Neural progenitor cell (in vitro differentiated cells): ENCODE measurements around the gene TK2. TPM values are rescaled to one million over a fixed set of nuclear protein-coding genes. Genes with fewer than 3 reads are reported as not detected.

Experiments used
- DNase-seq: peaks from one replicate; pipeline ENCODE4 v3.0.0-alpha.2; 2016; ENCODE audit warnings: low spot score
- H2AFZ ChIP-seq: fragments of 200-600 bp; sonication (generic); replicated peaks from 2 replicates; pipeline ENCODE4 v1.6.1; 2016; ENCODE audit warnings: antibody characterized with exemption
- H3F3A ChIP-seq: fragments of 200-600 bp; sonication (generic); 2 replicates; pipeline ENCODE4 v1.6.1; 2016; ENCODE audit warnings: antibody characterized with exemption, low read depth
- H3K27ac ChIP-seq: fragments of 200-600 bp; sonication (generic); 2 replicates; pipeline ENCODE4 v1.5.1; 2016; ENCODE audit warnings: mild to moderate bottlenecking
- H3K27me3 ChIP-seq: fragments of 200-600 bp; sonication (generic); 2 replicates; pipeline ENCODE4 v1.6.1; 2016; ENCODE audit warnings: mild to moderate bottlenecking, moderate library complexity
- H3K36me3 ChIP-seq: fragments of 200-600 bp; sonication (generic); 2 replicates; pipeline ENCODE4 v1.5.1; 2016
- H3K4me1 ChIP-seq: fragments of 200-600 bp; sonication (generic); 2 replicates; pipeline ENCODE4 v1.6.1; 2016; ENCODE audit warnings: mixed run types
- H3K4me2 ChIP-seq: fragments of 200-600 bp; sonication (generic); 2 replicates; pipeline ENCODE4 v1.6.1; 2016
- H3K4me3 ChIP-seq: fragments of 200-600 bp; sonication (generic); 2 replicates; pipeline ENCODE4 v1.5.1; 2016
- H3K79me2 ChIP-seq: fragments of 200-600 bp; sonication (generic); 2 replicates; pipeline ENCODE4 v1.6.1; 2016; ENCODE audit warnings: low read depth
- H3K9ac ChIP-seq: fragments of 200-600 bp; sonication (generic); 2 replicates; pipeline ENCODE4 v1.6.1; 2016
- H3K9me3 ChIP-seq: fragments of 200-600 bp; sonication (generic); 2 replicates; pipeline ENCODE4 v1.5.1; 2016; ENCODE audit warnings: low read depth
- H4K20me1 ChIP-seq: fragments of 200-600 bp; sonication (generic); 2 replicates; pipeline ENCODE4 v1.6.1; 2016; ENCODE audit warnings: low read depth
- H3K27ac Mint-ChIP-seq: 3 replicates; pipeline ENCODE4 v1.8.0; 2021; ENCODE audit warnings: mixed read lengths
- H3K27me3 Mint-ChIP-seq: 2 replicates; pipeline ENCODE4 v1.8.0; 2022; ENCODE audit warnings: low read depth, mild to moderate bottlenecking, inconsistent platforms, moderate library complexity, mixed read lengths; ENCODE audit not compliant: insufficient read depth
- H3K36me3 Mint-ChIP-seq: 3 replicates; pipeline ENCODE4 v1.8.0; 2021; ENCODE audit warnings: mixed read lengths
- H3K4me1 Mint-ChIP-seq: 3 replicates; pipeline ENCODE4 v1.8.0; 2021; ENCODE audit warnings: mixed read lengths
- H3K4me3 Mint-ChIP-seq: 3 replicates; pipeline ENCODE4 v1.8.0; 2021; ENCODE audit warnings: mild to moderate bottlenecking, moderate library complexity, mixed read lengths
- H3K9me3 Mint-ChIP-seq: 3 replicates; pipeline ENCODE4 v1.8.0; 2020; ENCODE audit warnings: mixed read lengths
- EZH2 ChIP-seq: fragments of 200-600 bp; sonication (generic); IDR thresholded peaks from 2 replicates; pipeline ENCODE4 v1.6.1; 2017; ENCODE audit warnings: antibody characterized with exemption, mild to moderate bottlenecking, moderate library complexity
- EZH2phosphoT487 ChIP-seq: fragments of 200-600 bp; sonication (generic); IDR thresholded peaks from 2 replicates; pipeline ENCODE4 v1.6.1; 2017; ENCODE audit warnings: antibody characterized with exemption
- total RNA-seq: library from RNA; depleted of rRNA; stranded (reverse); fragments of >200 nt; gene quantifications from 2 replicates; pipeline ENCODE4 v1.2.3, GENCODE V29; 2015; ENCODE audit warnings: low replicate concordance
- TF ChIP-seq, protein P1 (sequence below): fragments of 200-600 bp; sonication (generic); IDR thresholded peaks from 2 replicates; pipeline ENCODE4 v1.5.1; 2017; ENCODE audit warnings: antibody characterized with exemption, mild to moderate bottlenecking

Gene TK2
- total RNA-seq, 1 donor from 2014 or later = 7.3 TPM

DNA sequence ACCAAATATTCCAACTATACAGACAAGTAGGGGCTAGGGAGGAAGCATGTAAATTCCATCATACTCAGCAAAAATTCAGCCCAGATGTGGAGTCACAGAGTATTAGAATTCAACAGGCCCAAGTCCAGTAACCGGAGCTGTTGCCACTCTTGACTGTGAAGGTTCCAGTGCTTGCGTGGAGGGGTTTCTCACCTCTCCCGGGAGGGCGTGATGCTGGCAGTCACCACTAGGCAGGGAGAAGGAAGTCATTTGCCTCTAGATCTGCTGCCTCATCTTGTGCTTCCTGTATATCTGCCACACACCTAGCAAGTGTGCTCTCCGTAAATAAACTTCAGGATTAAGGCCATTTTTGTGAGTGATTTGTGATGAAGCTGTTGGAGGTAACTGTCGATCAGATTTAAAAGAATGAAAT is 1.4 kb upstream of the TK2 start:
- H3K4me1 Mint-ChIP-seq = peaks cover 33% of the 10 kb centered on the region
- H3K4me1 ChIP-seq = peaks cover 15% of the 10 kb centered on the region
- H3K9me3 Mint-ChIP-seq = peaks cover 5% of the 10 kb centered on the region
- peaks cover 12% of the 10 kb centered on the region for H3K79me2 ChIP-seq
- no peak for TF ChIP-seq EZH2phosphoT487
- TF ChIP-seq, protein P1, sequence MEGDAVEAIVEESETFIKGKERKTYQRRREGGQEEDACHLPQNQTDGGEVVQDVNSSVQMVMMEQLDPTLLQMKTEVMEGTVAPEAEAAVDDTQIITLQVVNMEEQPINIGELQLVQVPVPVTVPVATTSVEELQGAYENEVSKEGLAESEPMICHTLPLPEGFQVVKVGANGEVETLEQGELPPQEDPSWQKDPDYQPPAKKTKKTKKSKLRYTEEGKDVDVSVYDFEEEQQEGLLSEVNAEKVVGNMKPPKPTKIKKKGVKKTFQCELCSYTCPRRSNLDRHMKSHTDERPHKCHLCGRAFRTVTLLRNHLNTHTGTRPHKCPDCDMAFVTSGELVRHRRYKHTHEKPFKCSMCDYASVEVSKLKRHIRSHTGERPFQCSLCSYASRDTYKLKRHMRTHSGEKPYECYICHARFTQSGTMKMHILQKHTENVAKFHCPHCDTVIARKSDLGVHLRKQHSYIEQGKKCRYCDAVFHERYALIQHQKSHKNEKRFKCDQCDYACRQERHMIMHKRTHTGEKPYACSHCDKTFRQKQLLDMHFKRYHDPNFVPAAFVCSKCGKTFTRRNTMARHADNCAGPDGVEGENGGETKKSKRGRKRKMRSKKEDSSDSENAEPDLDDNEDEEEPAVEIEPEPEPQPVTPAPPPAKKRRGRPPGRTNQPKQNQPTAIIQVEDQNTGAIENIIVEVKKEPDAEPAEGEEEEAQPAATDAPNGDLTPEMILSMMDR = peak; percentile 18
- no peak overlapping the region for H3K27ac Mint-ChIP-seq
- peaks cover 29% of the 10 kb centered on the region for H3F3A ChIP-seq
- no peak overlapping the region for H3K9ac ChIP-seq
- peak; percentile 37 for DNase-seq
- H3K36me3 ChIP-seq = no peaks in the 10 kb centered on the region
- H3K27me3 ChIP-seq = peaks cover 13% of the 10 kb centered on the region
- H3K36me3 Mint-ChIP-seq = peaks cover 23% of the 10 kb centered on the region
- H3K9me3 ChIP-seq = no peaks in the 10 kb centered on the region
- no peak overlapping the region for H3K4me2 ChIP-seq
- H4K20me1 ChIP-seq = no peaks in the 10 kb centered on the region
- no peak overlapping the region for H2AFZ ChIP-seq
- no peak overlapping the region for H3K4me3 ChIP-seq
- H3K4me3 Mint-ChIP-seq = peak overlapping the region; percentile 82
- H3K27ac ChIP-seq = no peak overlapping the region
- H3K27me3 Mint-ChIP-seq = peaks cover 12% of the 10 kb centered on the region

DNA sequence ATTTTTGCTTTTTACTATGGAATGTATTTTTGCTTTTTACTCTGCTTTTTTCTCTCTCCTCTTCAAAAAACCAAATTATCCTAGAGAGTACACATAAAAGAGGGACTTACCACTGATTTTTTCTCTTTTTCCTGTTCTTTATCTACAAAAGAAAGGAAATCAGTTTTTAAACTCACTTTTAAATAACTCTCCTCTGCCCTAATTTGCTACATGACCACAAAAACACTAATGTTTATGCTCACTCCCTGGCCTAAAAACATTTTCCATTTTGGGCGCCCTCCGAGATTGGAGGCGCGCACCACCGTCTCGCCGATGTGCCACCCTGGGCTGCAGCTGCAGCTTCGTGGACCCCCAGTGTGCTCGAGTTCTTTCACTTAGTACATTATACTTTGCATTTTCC is 1.1 kb downstream of the TK2 start:
- Histone ChIP-seq H4K20me1 (no peaks in the 10 kb centered on the region), H3K27ac (no peak overlapping the region), H3K4me1 (peaks cover 15% of the 10 kb centered on the region), H3K27me3 (peaks cover 13% of the 10 kb centered on the region), H3K9ac (no peak overlapping the region), H3K4me3 (peak overlapping the region; percentile 62), H3K79me2 (peaks cover 11% of the 10 kb centered on the region), H3K9me3 (no peaks in the 10 kb centered on the region), H2AFZ (peak overlapping the region; percentile 61), H3K36me3 (no peaks in the 10 kb centered on the region), H3F3A (peaks cover 29% of the 10 kb centered on the region), H3K4me2 (peak overlapping the region; percentile 90)
- Mint-ChIP-seq H3K27me3 (peaks cover 9% of the 10 kb centered on the region), H3K4me3 (peak overlapping the region; percentile 82), H3K9me3 (peaks cover 5% of the 10 kb centered on the region), H3K36me3 (peaks cover 24% of the 10 kb centered on the region), H3K4me1 (peaks cover 37% of the 10 kb centered on the region), H3K27ac (peak overlapping the region; percentile 57)
- TF ChIP-seq EZH2 = no peak
- no peak for TF ChIP-seq EZH2phosphoT487
- TF ChIP-seq, protein P1 = no peak
- no peak for DNase-seq

- H3K4me1 Mint-ChIP-seq = peaks cover 36% of the 10 kb centered on the region
- peaks cover 9% of the 10 kb centered on the region for H3K27me3 Mint-ChIP-seq
- H3K4me3 ChIP-seq = no peak overlapping the region
- H3K4me3 Mint-ChIP-seq = peak overlapping the region; percentile 82
- peaks cover 3% of the 10 kb centered on the region for H3K79me2 ChIP-seq
- H3K36me3 ChIP-seq = no peaks in the 10 kb centered on the region
- peak overlapping the region; percentile 51 for H3K27ac Mint-ChIP-seq
- no peaks in the 10 kb centered on the region for H3K9me3 ChIP-seq
- H3K27ac ChIP-seq = no peak overlapping the region
- peaks cover 29% of the 10 kb centered on the region for H3F3A ChIP-seq
- no peak overlapping the region for H3K4me2 ChIP-seq
- H3K9ac ChIP-seq = no peak overlapping the region
- no peak overlapping the region for H2AFZ ChIP-seq
- H4K20me1 ChIP-seq = no peaks in the 10 kb centered on the region
- no peak for DNase-seq
- peaks cover 15% of the 10 kb centered on the region for H3K4me1 ChIP-seq
- peaks cover 20% of the 10 kb centered on the region for H3K36me3 Mint-ChIP-seq
- no peak for TF ChIP-seq EZH2
- TF ChIP-seq EZH2phosphoT487 = no peak
- TF ChIP-seq, protein P1 = no peak
- peaks cover 2% of the 10 kb centered on the region for H3K9me3 Mint-ChIP-seq
- H3K27me3 ChIP-seq = peaks cover 6% of the 10 kb centered on the region
These were observed 1.9 kb downstream of the TK2 start for GRCh38 chr16:66548068-66548467.
